WTC11 (cell line): Measurements from ENCODE around the gene AANAT. TPM values are rescaled to one million over a fixed set of nuclear protein-coding genes. Genes with fewer than 3 reads are reported as not detected.

ENCODE experiments used
- ATAC-seq: fragments of 200-7000 bp; cut with Tn5 transposase; 2 replicates; pipeline ENCODE4 v1.10.0; 2021; ENCODE audit warnings: mild to moderate bottlenecking, moderate library complexity
- CTCF ChIA-PET: fragments of 300-600 bp; sonication (Branson Sonifier 250); formaldehyde crosslinking; loops from one replicate; lab custom pipeline; 2021; ENCODE audit warnings: antibody characterized with exemption; lab: Charles Lee
- POLR2A ChIA-PET: fragments of 350-600 bp; sonication (Branson Sonifier 250); formaldehyde crosslinking; loops from one replicate; lab custom pipeline; 2021; ENCODE audit warnings: antibody characterized with exemption; lab: Charles Lee
- DNase-seq: peaks from one replicate; pipeline ENCODE4 v3.0.0; 2021; ENCODE audit warnings: low spot score
- H3K27ac Mint-ChIP-seq: 2 replicates; pipeline ENCODE4 v1.8.0; 2021; ENCODE audit warnings: mixed read lengths
- H3K27me3 Mint-ChIP-seq: 2 replicates; pipeline ENCODE4 v1.8.0; 2021; ENCODE audit warnings: low read depth, mild to moderate bottlenecking, moderate library complexity, mixed read lengths
- H3K36me3 Mint-ChIP-seq: 2 replicates; pipeline ENCODE4 v1.8.0; 2021; ENCODE audit warnings: mixed read lengths
- H3K4me1 Mint-ChIP-seq: 2 replicates; pipeline ENCODE4 v1.8.0; 2022; ENCODE audit warnings: mixed read lengths
- H3K4me3 Mint-ChIP-seq: 2 replicates; pipeline ENCODE4 v1.8.0; 2021; ENCODE audit warnings: mild to moderate bottlenecking, moderate library complexity, mixed read lengths
- H3K9me3 Mint-ChIP-seq: 2 replicates; pipeline ENCODE4 v1.8.0; 2021; ENCODE audit warnings: mixed read lengths
- ATF6 ChIP-seq: sonication (generic); formaldehyde crosslinking; IDR thresholded peaks from 2 replicates; pipeline ENCODE4 v1.8.1; 2023; ENCODE audit warnings: mild to moderate bottlenecking, missing genetic modification reagents
- CTCF ChIP-seq: fragments of 200-600 bp; IDR thresholded peaks from 2 replicates; pipeline ENCODE4 v1.8.0; 2022; ENCODE audit warnings: antibody characterized with exemption
- ESRRA ChIP-seq: sonication (generic); formaldehyde crosslinking; IDR thresholded peaks from 2 replicates; pipeline ENCODE4 v1.8.1; 2022; ENCODE audit warnings: mild to moderate bottlenecking, missing genetic modification reagents, borderline replicate concordance
- GABPB1 ChIP-seq: sonication (generic); formaldehyde crosslinking; IDR thresholded peaks from 2 replicates; pipeline ENCODE4 v1.8.1; 2023; ENCODE audit warnings: mild to moderate bottlenecking, missing genetic modification reagents
- HMGA2 ChIP-seq: fragments of 250-450 bp; sonication (Bioruptor Pico); IDR thresholded peaks from 2 replicates; pipeline ENCODE4 v1.4.0; 2021; ENCODE audit warnings: mild to moderate bottlenecking, moderate library complexity
- JUN ChIP-seq: sonication (generic); formaldehyde crosslinking; IDR thresholded peaks from 2 replicates; pipeline ENCODE4 v1.8.0; 2023; ENCODE audit warnings: mild to moderate bottlenecking, missing genetic modification reagents
- OVOL2 ChIP-seq: fragments of 250-450 bp; sonication (Bioruptor Pico); IDR thresholded peaks from 2 replicates; pipeline ENCODE4 v1.9.0; 2021; ENCODE audit warnings: mild to moderate bottlenecking, borderline replicate concordance
- PREB ChIP-seq: sonication (generic); formaldehyde crosslinking; IDR thresholded peaks from 2 replicates; pipeline ENCODE4 v1.8.1; 2022; ENCODE audit warnings: mild to moderate bottlenecking, missing genetic modification reagents, moderate library complexity, borderline replicate concordance
- RELA ChIP-seq: sonication (generic); formaldehyde crosslinking; IDR thresholded peaks from 2 replicates; pipeline ENCODE4 v1.8.1; 2022; ENCODE audit warnings: missing genetic modification reagents, mild to moderate bottlenecking, borderline replicate concordance
- TP53 ChIP-seq: sonication (generic); formaldehyde crosslinking; IDR thresholded peaks from 2 replicates; pipeline ENCODE4 v1.8.1; 2023; ENCODE audit warnings: mild to moderate bottlenecking, missing genetic modification reagents
- USF1 ChIP-seq: sonication (generic); formaldehyde crosslinking; IDR thresholded peaks from 2 replicates; pipeline ENCODE4 v1.8.0; 2022; ENCODE audit warnings: mild to moderate bottlenecking, missing genetic modification reagents
- ZBTB21 ChIP-seq: sonication (generic); formaldehyde crosslinking; IDR thresholded peaks from 2 replicates; pipeline ENCODE4 v1.8.1; 2023; ENCODE audit warnings: mild to moderate bottlenecking, missing genetic modification reagents, borderline replicate concordance
- ZNF219 ChIP-seq: sonication (generic); formaldehyde crosslinking; IDR thresholded peaks from 2 replicates; pipeline ENCODE4 v1.8.0; 2023; ENCODE audit warnings: missing genetic modification reagents, mild to moderate bottlenecking, borderline replicate concordance
- ZNF232 ChIP-seq: sonication (generic); formaldehyde crosslinking; IDR thresholded peaks from 2 replicates; pipeline ENCODE4 v1.8.0; 2022; ENCODE audit warnings: mild to moderate bottlenecking, missing genetic modification reagents
- ZNF416 ChIP-seq: fragments of 250-450 bp; sonication (Bioruptor Pico); IDR thresholded peaks from 2 replicates; pipeline ENCODE4 v1.9.0; 2021; ENCODE audit warnings: mild to moderate bottlenecking, inconsistent platforms
- ZNF532 ChIP-seq: fragments of 250-450 bp; sonication (Bioruptor Pico); IDR thresholded peaks from 2 replicates; pipeline ENCODE4 v1.9.0; 2021; ENCODE audit warnings: mild to moderate bottlenecking, borderline replicate concordance
- total RNA-seq: library from RNA; stranded (reverse); gene quantifications from 3 replicates; pipeline ENCODE4 v1.2.3, GENCODE V29; 2021

AANAT gene
- total RNA-seq, 1 experiment from 2014 or later, result 0.17 TPM

GRCh38 chr17:76433693-76434092 lies 33.7 kb upstream of the AANAT start (continued):
- TF ChIP-seq JUN (CRISPR knock-in tag), result no peak
- TF ChIP-seq CTCF, result no peak

GRCh38 chr17:76434870-76435269 lies 32.5 kb upstream of the AANAT start:
- ChIA-PET POLR2A (interaction anchor here (0.6 kb wide), 1 partner anchor 371 kb away, joined by 3 read pairs; no protein-coding TSS in a partner anchor), CTCF (interaction anchor here (0.8 to 2.0 kb wide), 6 partner anchors 14 to 50 kb away, joined by 3 to 12 read pairs (median 6); partner anchors contain the start of gene AANAT)
- H3K27me3 Mint-ChIP-seq, result no peaks in the 10 kb centered on the region
- H3K36me3 Mint-ChIP-seq, result no peaks in the 10 kb centered on the region
- DNase-seq (no peak), ATAC-seq (no peak)
- peak overlapping the region; percentile 77 for H3K27ac Mint-ChIP-seq
- no peak overlapping the region for H3K4me3 Mint-ChIP-seq
- H3K4me1 Mint-ChIP-seq, result peaks cover 72% of the 10 kb centered on the region
- H3K9me3 Mint-ChIP-seq, result no peaks in the 10 kb centered on the region
- TF ChIP-seq USF1 (CRISPR knock-in tag), result no peak

GRCh38 chr17:76435751-76436150 lies 31.7 kb upstream of the AANAT start:
- peak overlapping the region; percentile 54; the same call in 1 of the 2 replicates for H3K27ac Mint-ChIP-seq
- ChIA-PET POLR2A (interaction anchor here (0.5 kb wide), 1 partner anchor 16 kb away, joined by 3 read pairs; no protein-coding TSS in a partner anchor), CTCF (interaction anchor here (0.8 to 2.0 kb wide), 7 partner anchors 8 to 51 kb away, joined by 3 to 12 read pairs (median 6); partner anchors contain the start of gene AANAT)

GRCh38 chr17:76437467-76438402 lies 29.7 kb upstream of the AANAT start:
- ATAC-seq (no peak), DNase-seq (no peak)
- Mint-ChIP-seq H3K9me3 (no peaks in the 10 kb centered on the region), H3K27me3 (no peaks in the 10 kb centered on the region), H3K4me1 (peaks cover 70% of the 10 kb centered on the region), H3K4me3 (no peak overlapping the region)
- CTCF ChIA-PET, result interaction anchor here (0.7 to 1.2 kb wide), 4 partner anchors 16 to 85 kb away, joined by 3 to 8 read pairs (median 7); no protein-coding TSS in a partner anchor
- POLR2A ChIA-PET, result no interaction called here
- TF ChIP-seq ZNF232 (CRISPR knock-in tag), result no peak
- no peak for TF ChIP-seq ATF6
- TF ChIP-seq TP53 (CRISPR knock-in tag), result no peak
- no peak for TF ChIP-seq USF1 (CRISPR knock-in tag)
- TF ChIP-seq ZNF532 (CRISPR knock-in tag), result no peak
- no peak for TF ChIP-seq ESRRA (CRISPR knock-in tag)
- TF ChIP-seq, all 79 proteins: peak for 0
- H3K27ac Mint-ChIP-seq, result no peak overlapping the region
- H3K36me3 Mint-ChIP-seq, result no peaks in the 10 kb centered on the region

More at GRCh38 chr17:76435751-76436150, 31.7 kb upstream of the AANAT start:
- no peak for ATAC-seq
- no peak for DNase-seq
- H3K9me3 Mint-ChIP-seq, result no peaks in the 10 kb centered on the region
- peaks cover 70% of the 10 kb centered on the region for H3K4me1 Mint-ChIP-seq
- H3K4me3 Mint-ChIP-seq, result no peak overlapping the region
- no peaks in the 10 kb centered on the region for H3K27me3 Mint-ChIP-seq
- TF ChIP-seq OVOL2 (CRISPR knock-in tag) (no peak), RELA (CRISPR knock-in tag) (no peak), GABPB1 (CRISPR knock-in tag) (no peak), HMGA2 (CRISPR knock-in tag) (no peak), ZBTB21 (CRISPR knock-in tag) (no peak), ZNF416 (CRISPR knock-in tag) (no peak), PREB (CRISPR knock-in tag) (no peak), ZNF219 (CRISPR knock-in tag) (no peak)
- no peaks in the 10 kb centered on the region for H3K36me3 Mint-ChIP-seq
